GM18909 (cell line): ENCODE results near the gene NRSN2.
"Not testable (repeated sequence)": the region's sequence is repeated elsewhere in the genome, so short reads cannot be mapped to it uniquely, and the experiment has no call there.

Experiments
- ATAC-seq: cut with Tn5 transposase; IDR thresholded peaks from one replicate; pipeline ENCODE4 v1.9.1; 2021; ENCODE audit warnings: mild to moderate bottlenecking; ENCODE audit not compliant: unreplicated experiment, poor library complexity

NRSN2 gene

DNA sequence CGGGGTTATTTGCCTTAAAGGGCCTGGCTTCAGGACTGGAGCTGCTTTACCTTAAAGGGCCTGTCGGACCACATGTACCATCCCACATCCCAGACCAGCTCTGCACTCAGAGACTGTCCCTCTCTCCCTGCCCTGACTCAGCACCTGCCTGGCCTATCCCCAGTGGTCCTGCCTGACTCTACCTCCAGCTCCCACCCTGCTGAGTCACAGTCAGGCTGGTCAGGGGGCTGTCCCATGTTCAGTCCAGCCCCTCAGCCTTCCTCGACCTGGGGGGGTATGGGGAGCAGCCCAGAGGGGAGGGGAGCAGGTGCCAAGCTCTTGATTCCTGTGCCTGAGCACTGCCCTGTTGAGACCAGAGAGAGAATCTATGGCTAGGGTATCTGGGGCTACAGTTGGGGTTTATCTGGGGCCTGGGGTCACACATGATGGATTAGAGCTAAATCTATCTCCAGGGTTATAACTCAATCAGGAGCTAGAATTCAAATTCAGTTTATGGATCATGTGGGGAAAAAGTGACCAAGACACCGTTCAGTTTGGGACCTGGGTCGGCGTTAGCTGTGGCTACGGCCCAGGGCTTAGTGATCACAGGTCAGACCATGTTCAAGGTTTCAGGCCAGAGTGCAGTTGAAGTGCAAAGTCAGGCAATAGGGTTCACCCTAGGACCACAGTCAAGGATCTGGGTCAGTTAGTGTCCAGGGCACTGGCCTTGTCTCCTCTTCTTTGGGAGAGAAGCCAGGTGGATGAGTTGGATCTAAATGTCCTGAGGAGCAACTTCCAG, 24.3 kb downstream of the NRSN2 start:
- ATAC-seq, result no peak

DNA sequence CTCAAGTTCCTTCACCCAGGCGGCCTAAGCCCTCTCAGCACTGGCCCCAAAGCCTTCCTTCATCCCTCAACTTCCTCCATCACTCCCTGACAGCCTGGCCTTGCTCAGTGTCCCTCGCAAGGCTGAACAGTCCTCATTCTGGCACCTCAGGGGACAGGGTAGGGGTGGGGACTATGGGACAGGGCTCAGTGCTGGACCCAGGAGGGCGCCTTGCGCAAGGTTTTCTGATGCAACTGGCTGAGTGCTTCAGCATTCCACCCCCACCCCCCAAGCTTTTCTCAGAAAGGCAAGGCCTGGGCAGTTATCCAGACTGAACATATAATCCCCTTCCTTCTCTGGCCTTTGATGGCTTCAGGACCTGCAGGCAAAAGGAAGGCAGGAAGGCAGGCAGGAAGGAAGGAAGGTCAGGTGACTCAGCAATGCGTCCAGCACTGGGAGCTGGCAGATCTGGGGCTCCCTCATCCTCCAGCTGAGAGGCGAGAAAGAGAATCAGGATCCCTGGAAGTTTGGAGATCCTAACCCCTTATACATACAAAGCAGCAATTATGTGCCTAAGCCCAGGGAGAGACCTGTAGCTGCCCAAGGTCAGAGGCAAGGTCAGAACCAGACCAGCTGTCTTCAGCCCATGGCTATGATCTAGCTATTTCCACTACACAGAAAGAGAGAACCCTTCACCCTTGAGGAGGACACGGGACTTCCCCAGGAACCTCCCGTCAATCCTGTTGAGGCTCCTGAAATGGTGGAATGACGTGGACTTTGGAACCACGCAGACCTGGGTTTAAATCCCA, 25.0 kb downstream of the NRSN2 start:
- no peak for ATAC-seq

DNA sequence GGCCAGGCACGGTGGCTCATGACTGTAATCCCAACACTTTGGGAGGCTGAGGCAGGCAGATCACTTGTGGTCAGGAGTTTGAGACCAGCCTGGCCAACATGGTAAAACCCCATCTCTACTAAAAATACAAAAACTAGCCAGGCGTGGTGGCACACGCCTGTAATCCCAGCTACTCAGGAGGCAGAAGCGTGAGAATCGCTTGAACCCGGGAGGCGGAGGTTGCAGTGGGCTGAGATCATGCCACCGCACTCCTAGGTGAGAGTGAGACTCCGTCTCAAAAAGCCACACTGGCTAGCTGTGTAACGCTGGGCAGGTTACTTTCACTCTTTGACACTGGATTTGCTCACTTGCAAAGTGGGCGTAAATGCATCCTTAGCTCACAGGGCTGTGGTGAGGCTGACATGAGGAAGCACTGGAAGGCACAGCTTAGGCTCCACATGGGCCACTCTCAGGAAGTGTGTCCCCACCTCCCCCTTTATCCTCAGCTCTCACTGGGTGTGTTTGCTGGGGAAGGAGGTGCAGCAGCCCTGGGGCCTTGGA, 25.7 kb downstream of the NRSN2 start:
- ATAC-seq, result not testable (repeated sequence)

DNA sequence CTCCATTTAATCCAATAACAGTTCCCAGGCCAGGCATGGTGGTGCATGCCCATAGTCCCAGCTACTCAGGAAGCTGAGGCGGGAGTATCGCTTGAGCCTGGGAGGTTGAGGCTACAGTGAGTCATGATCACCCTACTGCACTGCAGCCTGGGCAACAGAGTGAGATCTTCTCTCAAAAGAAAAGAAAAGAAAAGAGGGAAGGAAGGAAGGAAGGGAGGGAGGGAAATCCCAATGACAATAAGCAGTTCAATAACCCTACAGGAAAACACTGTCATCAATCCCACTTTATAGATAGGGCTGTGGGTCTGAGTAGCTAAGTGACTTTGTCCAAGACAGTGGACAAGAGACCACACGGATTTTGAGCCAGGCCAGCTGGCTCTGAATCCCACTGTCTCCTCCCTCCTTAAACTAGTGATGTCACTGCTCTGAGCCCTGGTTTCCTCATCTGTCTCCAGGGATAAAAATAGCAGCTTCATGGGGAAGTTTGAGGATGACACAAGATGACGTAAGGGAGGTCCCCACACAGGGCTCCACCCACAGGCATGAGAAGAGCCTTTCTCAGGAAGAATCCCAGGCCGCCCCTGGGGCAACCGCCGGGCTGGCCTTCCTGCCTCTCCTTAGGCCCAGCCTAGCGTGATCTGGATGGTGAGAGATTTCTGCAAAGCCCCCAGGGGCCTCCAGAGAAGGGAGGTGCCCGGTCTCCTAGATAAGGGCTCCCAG, 26.4 kb downstream of the NRSN2 start:
- ATAC-seq, result no peak

DNA sequence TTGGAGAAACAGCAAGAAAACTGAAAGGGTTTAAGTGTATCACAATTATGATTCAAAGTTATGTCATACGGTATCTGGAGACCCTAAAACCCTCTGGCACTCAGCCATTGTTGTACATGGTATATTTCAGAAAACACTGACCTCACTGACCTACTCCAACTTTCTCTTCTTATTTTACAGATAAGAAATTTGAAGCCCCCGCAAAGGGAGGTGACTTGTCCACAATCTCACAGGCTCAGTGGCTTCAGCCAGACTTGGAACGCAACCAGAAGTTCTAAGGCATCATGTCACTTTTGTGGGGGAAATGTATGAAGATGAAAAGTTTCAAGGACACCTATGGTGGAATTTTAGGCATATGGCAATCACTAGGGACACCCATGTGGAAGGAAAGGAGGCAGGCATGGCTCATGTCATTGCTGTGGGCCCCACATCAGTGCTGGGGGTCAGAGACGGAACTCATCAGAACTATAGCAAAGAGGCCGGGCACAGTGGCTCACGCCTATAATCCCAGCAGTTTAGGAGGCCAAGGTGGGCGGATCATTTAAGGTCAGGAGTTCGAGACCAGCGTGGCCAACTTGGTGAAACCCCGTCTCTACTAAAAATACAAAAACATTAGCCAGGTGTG, 28.5 kb downstream of the NRSN2 start:
- ATAC-seq, result no peak

DNA sequence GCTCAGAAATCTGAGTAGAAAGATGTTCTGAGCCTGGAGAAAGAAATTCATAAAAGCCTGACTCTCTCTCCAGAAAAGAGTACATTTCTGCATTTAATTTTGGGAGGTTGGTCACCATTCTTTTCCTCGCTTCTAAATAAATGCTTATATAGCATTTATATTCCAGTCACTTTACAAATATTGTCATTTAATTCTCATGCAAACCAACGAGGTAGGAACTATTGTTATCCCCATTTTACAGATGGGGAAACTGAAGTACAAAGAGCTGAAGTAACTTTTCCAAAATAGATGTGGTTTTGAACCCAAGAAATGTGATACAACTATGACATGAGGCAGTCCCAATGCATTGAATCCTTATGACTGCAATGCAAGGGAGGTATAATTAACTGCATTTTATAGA, 29.2 kb downstream of the NRSN2 start:
- ATAC-seq, result no peak

DNA sequence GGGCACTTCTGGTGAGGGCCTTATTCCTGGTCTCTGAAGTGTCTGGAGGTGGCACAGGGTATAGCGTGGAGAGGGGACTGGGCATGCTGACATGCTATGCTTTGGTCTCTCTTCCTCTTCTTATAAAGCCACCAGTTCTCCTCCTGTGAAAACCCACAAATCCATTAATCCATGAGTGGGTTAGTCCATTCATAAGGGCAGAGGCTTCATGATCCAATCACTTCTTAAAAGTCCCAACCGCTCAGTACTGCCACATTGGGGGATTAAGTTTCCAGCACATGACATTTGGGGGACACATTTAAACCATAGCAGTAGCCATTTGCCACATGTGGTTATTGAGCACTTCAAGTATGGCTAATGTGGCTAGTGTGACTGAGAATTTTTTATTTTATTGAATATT, 29.8 kb downstream of the NRSN2 start:
- no peak for ATAC-seq

DNA sequence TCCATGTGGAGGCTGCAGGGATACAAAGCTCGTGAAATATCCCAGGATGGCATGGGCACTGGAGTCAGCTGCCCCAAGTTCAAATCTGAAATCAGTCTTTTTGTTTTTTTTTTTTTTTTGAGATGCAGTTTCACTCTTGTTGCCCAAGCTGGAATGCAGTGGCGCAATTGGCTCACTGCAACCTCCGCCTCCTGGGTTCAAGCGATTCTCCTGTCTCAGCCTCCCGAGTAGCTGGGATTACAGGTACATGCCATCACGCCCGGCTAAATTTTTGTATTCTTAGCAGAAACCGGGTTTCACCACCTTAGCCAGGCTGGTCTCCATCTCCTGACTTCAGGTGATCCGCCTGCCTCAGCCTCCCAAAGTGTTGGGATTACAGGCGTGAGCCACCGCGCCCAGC, 30.7 kb downstream of the NRSN2 start:
- ATAC-seq, result not testable (repeated sequence)

DNA sequence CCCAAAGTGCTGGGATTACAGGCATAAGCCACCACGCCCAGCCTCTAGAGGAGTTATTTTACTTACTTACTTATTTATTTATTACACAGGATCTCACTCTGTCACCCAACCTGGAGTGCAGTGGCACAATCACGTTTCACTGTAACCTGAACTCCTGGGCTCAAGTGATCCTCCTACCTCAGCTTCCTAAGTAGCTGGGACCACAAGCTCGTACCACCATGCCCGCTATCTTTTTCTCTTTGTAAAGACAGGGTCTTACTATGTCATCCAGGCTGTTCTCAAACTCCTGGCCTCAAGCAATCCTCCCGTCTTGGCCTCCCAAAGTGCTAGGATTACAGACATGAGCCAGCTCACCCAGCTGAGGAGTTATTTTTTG, 32.0 kb downstream of the NRSN2 start:
- no peak for ATAC-seq

DNA sequence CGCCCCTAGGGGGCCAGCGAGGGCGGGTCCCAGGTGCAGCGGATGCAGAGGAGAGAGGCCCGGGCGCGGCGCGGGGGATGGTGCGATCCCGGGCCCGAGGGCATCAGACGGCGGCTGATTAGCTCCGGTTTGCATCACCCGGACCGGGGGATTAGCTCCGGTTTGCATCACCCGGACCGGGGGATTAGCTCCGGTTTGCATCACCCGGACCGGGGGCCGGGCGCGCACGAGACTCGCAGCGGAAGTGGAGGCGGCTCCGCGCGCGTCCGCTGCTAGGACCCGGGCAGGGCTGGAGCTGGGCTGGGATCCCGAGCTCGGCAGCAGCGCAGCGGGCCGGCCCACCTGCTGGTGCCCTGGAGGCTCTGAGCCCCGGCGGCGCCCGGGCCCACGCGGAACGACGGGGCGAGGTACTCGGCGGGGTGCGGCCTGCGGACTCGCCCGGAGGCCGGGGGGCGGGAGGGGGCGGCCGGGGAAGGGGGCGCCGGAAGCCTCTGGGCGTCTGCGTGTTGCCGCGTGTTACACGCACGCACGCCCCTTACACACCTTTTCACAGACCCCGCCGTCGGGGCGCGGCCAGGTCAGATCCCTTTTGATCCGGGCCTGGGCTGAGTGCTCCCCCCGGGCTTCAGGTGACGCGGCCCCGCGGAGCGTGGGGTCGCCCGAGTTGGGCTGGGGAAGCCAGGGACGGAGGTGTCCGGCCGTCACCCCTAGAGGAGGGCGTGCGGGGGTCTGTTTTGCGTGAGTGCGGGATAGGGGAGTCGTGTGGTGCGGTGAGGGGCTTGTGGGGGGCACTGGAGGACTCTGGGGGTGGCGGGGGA, 34.1 kb downstream of the NRSN2 start:
- ATAC-seq, result peak; percentile 64

DNA sequence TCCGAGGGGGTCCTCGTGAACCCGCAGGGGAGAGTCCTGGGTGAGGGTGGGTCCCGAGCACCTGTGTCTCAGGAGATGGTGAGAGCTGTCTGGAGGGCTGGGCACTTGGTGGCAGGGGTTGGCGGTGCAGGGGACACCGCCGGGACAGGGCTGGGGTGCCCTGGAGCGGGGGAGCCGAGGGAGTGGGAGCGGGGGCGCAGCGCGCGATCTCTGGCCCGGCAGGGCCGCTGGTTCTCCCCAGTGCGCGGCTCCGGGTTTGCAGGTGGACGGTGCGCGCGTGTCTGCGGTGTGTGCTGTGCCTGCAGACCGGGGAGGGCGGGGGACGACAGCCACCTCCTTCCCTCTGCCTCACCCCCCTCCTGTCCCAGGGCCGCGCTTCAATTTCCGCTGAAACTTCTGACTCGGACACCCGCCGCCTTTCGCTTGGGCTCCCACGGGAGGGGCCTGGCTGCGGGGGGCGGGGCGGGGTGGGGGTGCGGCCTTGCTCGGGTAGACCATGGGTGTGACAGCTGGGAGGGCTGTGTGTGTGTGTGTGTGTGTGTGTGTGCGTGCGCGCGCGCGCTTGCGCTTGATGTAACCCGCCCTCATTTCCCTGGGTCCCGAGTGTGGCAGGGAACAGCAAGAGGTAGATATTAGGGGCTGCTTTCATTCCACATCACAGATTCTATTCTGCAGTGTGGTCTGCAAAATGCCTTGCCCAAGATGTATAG, 34.8 kb downstream of the NRSN2 start:
- ATAC-seq, result peak; percentile 72

DNA sequence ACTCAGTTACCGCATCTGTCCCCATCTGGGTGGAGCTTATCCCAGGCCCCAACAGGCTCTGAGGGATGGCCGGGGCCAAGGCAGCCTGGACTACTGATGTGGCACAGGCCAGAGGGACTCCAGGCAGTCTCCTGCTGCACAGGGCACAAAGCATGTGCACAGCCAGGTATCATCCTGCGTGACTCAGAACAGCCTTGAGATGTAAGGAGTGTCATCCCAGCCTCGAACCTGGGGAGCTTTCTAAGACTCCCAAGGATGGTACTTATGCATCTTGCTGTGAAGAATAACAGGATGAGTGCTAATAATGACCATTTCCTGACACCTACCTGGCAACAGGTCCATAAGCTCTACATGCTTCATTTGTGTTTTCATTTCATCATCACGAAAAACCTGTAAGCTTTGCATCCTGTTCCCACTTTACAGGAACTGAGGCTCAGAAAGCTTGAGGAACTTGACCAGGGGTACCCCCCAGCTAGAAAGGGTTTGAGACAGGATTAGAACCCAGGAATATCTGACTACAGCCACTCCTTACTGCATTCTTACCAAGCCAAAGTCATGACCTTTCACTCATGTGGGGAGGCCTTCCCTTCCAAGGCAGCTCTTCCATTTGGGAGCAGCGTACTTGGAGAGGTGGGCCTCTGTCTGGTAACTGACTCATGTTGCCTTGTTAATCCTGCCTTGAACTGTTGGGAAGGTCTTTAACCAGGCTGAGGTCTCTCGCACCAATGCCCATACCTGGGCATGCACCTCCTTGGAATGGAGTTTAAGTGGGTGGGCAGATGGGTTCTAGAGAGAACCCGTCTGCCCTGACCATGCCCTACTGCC, 35.6 kb downstream of the NRSN2 start:
- peak; percentile 2 for ATAC-seq

DNA sequence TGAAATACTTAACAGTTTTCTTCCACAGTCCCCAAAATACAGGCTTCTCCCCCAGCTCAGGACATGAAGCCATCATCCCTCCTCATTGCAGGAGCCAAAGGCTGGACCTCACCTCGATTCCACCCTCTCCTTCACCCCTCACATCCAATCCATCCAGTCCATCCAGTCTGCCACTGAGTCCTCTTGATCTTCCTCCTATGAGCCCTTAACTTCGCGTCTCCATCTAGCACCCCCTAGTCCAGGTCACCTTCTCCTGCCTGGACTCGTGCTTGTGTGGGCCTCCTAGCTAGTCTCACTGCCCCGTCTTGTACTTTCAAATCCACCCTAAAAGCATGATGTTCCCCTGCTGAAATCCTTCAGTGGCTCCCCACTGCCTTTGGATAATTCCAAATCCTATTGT, 37.0 kb downstream of the NRSN2 start:
- ATAC-seq, result no peak

DNA sequence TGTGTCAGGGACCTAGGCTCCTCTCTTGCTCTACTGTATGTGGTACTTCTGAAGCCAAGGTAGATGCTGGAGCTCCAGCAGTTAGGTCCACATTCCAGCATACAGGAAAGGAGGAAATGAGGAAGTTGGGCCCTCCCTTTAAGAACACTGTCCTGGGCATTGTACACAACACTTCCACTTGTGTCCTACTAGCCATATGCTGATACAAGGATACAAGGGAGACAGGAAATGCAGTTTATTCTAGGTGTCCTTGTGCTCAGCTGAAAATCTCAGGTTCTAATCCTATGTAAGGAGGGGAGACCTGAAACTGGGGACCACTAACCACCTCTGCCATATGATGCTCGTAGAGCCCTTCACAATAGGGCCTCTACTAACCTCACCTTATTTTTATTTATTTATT, 37.8 kb downstream of the NRSN2 start:
- no peak for ATAC-seq

DNA sequence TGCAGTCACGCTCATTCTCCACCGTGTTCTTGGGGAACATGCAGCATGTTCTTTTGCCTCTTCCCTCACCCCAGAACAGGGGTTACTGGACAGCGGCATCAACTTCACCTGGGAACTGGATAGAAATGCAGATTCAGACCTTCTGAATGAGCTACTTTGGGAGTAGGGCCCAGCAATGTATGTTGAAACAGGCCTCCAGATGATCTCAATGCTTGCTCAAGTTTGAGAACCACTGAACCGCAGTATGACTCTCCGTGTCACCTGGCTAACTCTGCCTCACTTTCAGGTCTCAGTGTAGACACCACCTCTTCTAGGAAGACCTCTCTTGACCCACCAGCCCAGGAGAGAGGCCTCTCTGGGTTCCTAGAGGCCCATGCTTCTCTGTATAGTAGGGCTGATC, 38.5 kb downstream of the NRSN2 start:
- no peak for ATAC-seq

DNA sequence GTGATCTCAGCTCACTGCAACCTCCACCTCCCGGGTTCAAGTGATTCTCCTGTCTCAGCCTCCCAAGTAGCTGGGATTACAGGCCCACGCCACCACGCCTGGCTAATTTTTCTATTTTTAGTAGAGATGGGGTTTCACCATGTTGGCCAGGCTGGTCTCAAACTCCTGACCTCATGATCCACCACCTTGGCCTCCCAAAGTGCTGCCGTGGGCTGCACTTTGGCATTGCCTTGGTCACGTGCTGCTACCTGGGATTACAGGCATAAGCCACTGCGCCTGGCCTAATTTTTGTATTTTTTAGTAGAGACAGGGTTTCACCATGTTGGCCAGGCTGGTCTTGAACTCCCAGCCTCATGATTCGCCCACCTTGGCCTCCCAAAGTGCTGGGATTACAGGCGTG, 39.7 kb downstream of the NRSN2 start:
- not testable (repeated sequence) for ATAC-seq

DNA sequence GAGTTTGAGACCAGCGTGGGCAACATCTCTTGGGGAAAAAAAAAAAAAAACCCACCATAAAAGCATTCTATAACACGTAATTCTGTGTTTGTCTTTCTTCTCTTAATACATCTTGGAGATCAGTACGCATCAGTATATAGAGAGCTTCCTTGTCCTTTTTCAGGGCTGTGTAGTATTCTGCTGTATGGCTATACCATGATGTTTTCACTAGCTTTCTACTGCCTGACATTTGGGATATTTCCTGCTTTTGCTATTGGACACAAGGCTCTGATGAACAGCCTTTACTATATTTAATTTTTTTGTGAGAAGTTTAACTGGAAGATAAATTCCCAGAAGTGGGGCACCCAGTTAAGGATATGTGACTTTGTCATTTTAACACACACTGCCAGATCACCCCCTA, 40.6 kb downstream of the NRSN2 start:
- ATAC-seq, result no peak
